Suppressor macrophage treated with lipopolysaccharide for 1 hour (primary cell): ENCODE measurements around the gene LLCFC1.

Source experiments
- DNase-seq, 3 donors: peaks; one replicate each; pipeline ENCODE4 v3.0.0-alpha.2; 2020 to 2022

LLCFC1 gene

DNA sequence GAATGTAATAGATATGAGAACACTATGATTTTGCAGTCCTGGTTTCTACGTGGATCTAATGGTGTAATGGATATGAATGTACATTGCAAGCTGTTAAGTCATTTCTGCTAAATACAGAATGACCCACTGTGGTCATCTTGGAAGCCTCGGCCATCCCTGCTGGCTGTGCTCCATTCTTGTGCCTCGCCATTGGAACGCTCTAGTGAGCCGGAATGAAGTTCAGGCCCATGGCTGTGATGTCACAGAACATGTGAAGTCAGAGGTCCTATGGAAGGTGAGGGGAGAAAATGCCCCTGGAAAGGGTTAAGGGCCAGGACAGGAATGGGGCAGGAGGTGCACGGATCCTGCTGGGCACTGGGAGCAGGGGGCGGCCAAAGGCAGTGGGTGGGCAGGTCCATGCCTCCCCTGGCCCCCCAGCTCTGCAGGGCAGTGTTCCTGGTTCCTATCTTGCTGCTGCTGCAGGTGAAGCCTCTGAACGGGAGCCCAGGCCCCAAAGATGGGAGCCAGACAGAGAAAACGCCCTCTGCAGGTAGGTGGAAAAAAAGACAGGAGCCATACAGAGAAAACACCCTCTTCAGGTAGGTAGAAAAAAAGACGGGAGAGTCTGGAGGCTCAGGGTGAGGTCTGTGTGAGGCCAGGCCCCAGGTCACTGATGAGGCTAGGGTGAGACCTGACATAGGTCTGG lies at the start of gene LLCFC1:
LLCFC1 (plus strand) TSS at position 259 of the 685 bp plus-strand sequence; CDS start at position 397, 138 bp downstream.
- no peak for DNase-seq

DNA sequence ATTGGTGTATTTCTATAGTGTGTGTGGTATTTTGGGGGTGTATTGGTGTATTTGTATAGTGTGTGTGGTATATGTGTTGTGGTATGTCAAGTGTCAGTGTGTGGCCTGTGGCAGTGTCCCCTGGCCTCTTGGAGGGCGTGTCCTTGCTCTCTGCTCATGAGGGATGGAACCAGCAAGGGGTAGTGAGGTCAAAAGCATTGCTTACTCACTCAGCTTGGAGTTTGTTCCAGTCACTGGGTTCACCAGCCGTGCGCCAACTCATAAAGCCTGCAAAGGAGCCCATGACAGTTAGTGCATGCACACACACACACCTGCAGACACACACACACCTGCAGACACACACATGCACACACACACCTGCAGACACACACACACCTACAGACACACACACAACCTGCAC lies 49.5 kb upstream of the LLCFC1 start:
- no peak for DNase-seq

DNA sequence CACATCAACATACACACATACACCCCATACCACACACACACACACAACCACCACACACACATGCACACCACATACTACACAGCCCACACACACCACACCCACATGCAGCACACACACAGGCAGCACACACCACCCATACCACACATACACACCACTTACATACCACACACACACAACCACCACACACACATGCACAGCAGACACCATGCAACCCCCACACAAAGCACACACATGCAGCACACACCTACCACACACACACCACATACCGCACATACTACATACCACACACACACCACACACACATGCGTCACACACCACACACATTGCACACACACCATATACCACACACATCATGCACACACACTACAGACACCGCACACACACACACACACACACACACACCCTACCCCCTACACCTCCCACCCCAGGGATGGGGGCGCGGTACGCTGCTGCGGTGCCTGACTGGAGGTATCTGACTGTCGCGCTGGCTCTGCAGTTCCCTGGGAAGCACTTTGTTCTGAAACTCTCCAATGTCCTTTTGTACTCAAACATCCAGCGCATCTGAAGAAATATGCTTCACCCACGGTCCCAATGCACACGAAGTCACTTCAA lies 48.3 kb upstream of the LLCFC1 start:
- DNase-seq, result no peak

DNA sequence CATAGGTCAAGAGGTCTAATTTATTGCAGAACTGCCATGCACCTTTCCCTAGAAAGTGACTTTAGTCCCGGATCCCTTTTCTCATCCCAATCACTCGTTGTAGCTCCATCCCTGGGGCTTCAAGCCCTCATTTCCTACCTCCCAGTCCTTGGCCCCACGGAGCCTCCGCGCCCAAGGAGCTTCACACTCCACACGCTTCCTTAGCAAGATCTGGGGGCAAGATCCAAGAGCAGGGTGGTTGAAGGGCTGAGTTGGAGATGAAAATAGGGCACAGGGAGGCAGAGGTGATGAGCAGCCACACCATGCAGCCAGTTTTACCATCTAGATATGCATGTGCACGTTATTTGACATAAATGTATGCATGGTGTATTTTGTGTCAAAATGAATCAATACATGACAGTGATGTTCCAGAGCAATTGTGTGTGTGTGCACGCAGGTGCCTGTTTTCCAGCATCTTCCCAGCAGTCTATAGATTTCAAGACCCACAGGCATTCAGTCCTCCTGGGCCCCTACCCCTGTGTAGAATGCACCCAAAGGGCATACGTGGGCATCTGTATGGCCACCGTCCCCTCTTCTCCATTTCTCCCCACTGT lies 47.7 kb upstream of the LLCFC1 start:
- no peak for DNase-seq

GRCh38 chr7:142892951-142893350 lies 46.3 kb upstream of the LLCFC1 start:
- DNase-seq, result no peak

DNA sequence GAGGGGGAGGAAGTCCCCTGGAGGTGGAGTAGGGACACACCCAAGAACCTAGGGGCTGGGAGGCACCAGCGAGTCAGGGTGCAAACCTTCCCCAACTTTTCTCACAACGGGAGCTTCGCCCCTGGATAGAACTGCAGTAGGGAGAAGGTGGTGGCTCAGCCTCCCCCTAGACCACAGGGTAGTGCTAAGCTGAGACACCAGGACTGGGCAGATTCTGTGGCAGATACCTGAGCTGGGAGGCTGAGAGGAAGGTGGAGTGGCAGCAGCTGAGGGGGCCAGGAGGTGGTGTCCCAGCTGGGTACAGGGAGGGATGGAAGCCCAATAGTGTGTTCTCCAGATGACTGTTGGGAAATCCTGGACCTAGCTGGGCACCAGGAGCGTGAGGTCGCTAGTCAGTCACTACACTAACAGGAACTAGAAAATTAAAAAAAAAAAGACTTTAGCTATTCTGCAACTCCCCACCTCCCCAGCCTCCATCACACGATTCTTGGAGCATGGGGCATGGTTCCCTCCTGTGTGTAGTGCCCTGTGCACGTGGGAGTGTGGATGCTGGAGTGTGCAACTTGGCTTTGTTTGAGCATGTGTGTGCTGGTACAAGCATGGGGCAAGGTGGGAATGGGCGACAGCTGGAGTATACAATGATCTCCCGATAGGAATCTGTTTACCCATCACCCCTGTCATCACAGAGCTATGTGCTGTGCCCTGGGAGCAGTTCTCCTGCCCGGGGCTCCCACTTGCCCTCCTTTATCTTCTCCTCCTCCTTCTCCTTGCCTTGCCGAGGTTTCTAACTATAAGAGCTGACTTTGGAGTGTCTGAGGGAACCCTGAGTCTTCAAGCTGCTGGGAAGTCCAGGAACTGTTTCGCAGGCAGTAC lies 44.9 kb upstream of the LLCFC1 start:
- no peak for DNase-seq

GRCh38 chr7:142894985-142895593 lies 44.2 kb upstream of the LLCFC1 start:
- no peak for DNase-seq

DNA sequence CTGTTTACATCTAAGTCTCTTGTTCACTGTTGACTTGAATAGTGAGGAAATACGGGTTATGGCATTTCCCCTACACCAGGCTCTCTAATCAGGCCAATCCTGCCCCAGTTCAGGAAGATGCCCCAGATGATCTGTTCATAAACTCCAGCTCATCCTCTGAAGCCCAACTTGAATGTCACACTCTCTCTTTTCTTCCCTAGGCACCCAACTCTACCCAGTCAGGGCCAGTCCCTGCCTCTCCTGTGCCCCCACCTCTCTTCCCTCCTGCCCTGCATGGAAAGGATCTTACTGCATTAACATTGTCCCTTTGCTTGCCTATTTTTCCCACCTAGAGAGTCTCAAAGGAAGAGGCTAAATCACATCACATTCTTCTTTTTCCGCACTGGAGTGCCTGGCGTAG lies 43.1 kb upstream of the LLCFC1 start:
- no peak for DNase-seq

DNA sequence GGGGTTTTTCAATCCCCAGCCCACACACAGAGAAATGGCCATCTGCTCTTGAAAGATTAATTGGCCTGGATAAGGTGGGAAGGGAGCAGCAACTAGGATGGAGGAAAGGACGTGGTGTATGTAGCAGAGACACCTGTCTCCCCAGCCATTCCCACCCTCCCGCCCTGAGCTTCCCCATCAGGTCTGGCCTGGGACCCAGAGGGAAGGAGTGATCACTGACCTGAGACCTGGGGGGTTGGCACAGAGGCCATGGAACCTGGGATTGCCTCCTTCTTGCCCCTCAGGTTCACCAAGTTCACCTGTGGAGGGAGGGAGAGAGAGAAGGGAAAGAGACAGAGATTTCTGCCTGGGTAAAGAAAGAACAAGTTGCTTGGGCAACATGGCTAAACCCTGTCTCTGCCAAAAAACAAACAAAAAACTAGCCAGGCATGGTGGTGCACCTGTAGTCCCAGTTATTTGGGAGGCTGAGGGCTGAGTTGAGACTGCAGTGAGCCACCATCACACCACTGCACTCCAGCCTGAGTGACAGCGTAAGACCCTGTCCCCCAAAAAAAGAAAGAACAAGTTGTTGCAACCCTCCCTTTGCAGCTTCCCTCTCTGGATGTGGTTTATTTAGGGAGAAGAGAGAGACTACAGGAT lies 42.4 kb upstream of the LLCFC1 start:
- no peak for DNase-seq

- no peak for DNase-seq
Measured at GRCh38 chr7:142897691-142898090, 41.6 kb upstream of the LLCFC1 start.

DNA sequence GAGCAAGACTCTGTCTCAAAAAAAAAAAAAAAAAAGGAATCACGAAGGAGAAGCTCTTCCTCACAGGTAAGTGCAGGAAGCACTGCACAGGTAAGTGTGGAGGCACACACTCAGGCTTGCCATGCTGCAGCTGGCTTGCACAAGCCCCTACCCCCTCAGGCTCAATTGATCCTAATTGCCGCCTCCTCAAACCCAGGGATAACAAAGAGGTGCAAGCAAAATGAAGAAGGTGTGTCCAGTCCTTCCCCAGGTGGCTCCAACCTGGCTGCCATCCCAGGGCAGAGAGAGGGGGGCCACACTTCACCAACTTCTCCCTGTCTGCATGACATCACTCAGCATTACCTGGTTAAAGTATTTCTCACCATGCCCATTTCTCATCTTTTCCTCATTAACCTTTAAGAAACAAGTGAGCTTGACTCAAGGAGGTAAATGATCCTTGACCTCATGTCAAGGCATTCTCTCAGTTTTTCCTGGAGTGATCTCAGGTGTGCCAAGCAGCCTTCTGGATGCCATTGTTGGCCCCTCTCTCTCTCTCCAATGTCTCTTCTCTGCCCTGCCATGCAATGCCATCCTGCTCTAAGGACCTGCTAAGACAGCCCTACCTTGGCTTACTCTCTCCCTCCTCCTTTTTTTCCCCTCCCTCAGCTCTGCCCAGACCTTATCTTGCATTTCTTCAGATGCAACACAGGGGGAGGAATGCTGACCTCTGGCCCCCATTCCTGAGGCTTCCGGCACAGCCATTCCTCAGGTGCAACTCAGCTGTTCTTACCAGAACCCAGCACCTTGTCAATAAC lies 40.7 kb upstream of the LLCFC1 start:
- no peak for DNase-seq

GRCh38 chr7:142899661-142900060 lies 39.6 kb upstream of the LLCFC1 start:
- no peak for DNase-seq

DNA sequence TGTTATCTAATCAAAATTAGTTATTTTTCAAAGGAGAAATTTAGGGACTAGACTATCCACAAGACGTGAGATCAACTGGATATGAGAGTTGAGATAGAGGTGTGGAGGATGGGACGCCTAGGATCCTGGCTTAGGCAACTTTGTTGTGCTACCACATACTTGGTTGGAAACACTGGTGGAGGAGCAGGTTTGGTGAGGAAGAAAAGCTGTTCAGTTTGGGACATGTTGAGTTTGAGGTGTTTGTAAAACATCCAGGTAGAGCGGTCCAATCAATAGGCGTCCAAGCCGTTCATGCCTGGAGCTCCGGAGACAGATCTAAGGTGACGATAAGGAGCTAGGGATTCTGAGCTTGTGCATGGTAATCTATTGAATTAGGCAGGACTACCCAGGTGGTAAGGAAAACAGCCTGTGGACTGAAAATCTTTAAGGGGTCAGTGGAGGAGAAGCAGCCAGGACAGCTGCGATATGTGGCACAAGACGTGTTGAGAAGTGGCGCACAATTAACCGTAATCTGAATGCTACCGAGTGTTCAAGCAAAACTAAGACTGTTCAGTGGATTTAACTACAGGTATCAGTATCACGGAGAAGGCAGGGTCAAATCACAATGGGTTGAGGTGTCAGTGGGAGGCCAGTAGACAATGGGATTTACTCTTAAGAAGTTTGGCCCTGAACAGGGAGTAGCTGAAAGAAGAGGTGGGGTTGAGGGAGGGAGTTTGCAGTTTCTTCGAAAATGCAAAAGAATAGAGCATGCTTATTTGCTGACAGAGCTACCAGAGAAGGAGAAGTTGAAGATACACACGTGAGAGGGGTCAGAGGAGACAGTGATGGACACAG lies 37.6 kb upstream of the LLCFC1 start:
- DNase-seq, result no peak

GRCh38 chr7:142904128-142904527 lies 35.2 kb upstream of the LLCFC1 start:
- DNase-seq, result no peak

DNA sequence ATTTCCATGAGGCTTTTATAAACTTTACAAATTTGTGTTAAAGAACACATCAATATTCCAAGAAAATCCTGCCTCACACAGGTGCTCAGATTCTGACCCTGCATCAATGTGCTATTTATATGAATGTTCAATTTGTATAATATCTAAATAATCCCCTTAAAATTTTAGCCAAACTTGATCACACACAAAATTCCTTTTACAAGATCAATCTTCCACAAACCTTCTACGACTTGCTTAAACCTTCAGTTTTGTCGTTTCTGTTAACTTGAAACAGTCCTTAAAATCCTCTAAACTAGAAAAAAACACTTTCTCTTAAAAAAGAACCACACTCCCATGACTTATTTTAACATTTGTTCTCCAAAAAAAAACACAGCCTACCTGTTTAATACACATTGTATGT lies 33.5 kb upstream of the LLCFC1 start:
- DNase-seq, result no peak

GRCh38 chr7:142906643-142907042 lies 32.6 kb upstream of the LLCFC1 start:
- DNase-seq, result no peak

DNA sequence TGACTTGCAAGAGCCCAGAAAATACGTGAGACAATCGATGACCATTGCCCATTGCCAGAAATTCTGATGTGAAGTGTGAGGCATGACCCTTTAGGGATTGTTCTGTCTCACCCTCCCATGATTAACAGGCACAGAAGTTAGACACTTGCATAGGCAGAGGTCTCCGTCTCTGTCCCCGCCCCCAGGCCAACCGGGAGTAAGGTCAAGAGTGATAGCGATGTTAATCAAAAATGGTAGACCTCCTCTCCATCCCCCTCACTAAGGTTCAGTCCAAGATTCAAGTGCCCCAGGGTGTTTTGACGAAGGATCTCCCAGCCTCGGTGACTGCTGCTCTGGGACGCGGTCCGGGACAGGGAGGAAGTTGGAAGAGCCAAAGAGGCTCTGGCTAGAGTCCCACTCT lies 31.0 kb upstream of the LLCFC1 start:
- no peak for DNase-seq

GRCh38 chr7:142908921-142909890 lies 30.1 kb upstream of the LLCFC1 start:
- peak; percentile 70 to 83 (median 81) for DNase-seq

DNA sequence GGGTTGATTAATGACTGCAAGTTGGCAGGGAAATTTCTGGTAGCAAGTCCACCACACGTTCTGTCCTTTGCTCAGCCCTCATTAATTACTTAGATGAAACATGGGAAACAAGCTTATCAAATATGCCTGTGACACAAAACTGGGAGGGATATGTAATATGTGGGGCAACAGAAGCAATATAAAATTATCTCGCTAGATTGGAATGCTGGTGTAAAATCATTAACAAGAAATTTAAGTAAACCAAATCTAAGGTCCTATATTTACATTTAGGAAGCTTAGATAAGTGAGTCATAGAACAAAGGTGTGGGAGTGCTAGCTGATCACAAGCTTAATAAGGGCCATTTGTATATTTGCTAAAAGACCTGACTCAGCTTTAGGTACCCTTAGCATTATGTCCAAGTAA lies 29.3 kb upstream of the LLCFC1 start:
- DNase-seq, result peak; percentile 12 to 30 (median 24)
